Mesenchymal stem cell (in vitro differentiated cells and primary cell): Measurements from ENCODE around the gene GAPT.

Experiments used
- DNase-seq: peaks from one replicate; pipeline ENCODE4 v3.0.0-alpha.2; 2013
- H2AFZ ChIP-seq: one replicate; pipeline ENCODE4 v1.6.1; 2013; ENCODE audit warnings: low read depth, mild to moderate bottlenecking, control low read depth, inconsistent platforms, low read length, moderate library complexity
- H2AK5ac ChIP-seq: 2 replicates; pipeline ENCODE4 v1.6.1; 2013; ENCODE audit warnings: low read length, moderate library complexity, mild to moderate bottlenecking, inconsistent platforms; ENCODE audit not compliant: severe bottlenecking
- H2BK120ac ChIP-seq: one replicate; pipeline ENCODE4 v1.6.1; 2013; ENCODE audit warnings: low read depth, mild to moderate bottlenecking, inconsistent platforms, low read length, moderate library complexity
- H2BK12ac ChIP-seq, 2 experiments: one replicate each; pipeline ENCODE4 v1.6.1; 2013; ENCODE audit warnings: inconsistent platforms in 2 of 2, low read length in 2 of 2, mild to moderate bottlenecking in 2 of 2, moderate library complexity in 2 of 2, control low read depth in 1 of 2
- H2BK15ac ChIP-seq: one replicate; pipeline ENCODE4 v1.6.1; 2013; ENCODE audit warnings: mild to moderate bottlenecking, low read depth, inconsistent platforms; ENCODE audit not compliant: poor library complexity, severe bottlenecking
- H2BK5ac ChIP-seq: 2 replicates; pipeline ENCODE4 v1.6.1; 2013; ENCODE audit warnings: low read depth, mild to moderate bottlenecking, low read length, control low read depth, inconsistent platforms; ENCODE audit not compliant: poor library complexity, severe bottlenecking
- H3K14ac ChIP-seq, 2 experiments: one replicate each; pipeline ENCODE4 v1.6.1; 2013; ENCODE audit warnings: inconsistent platforms in 2 of 2, low read length in 2 of 2, control low read depth in 1 of 2, mild to moderate bottlenecking in 1 of 2, moderate library complexity in 1 of 2
- H3K18ac ChIP-seq, 2 experiments: one replicate each; pipeline ENCODE4 v1.6.1; 2013; ENCODE audit warnings: inconsistent platforms in 2 of 2, low read length in 2 of 2, control low read depth in 1 of 2, low read depth in 1 of 2, mild to moderate bottlenecking in 1 of 2
- H3K23ac ChIP-seq, 2 experiments: one replicate each; pipeline ENCODE4 v1.6.1; 2013; ENCODE audit warnings: inconsistent platforms in 2 of 2, low read length in 2 of 2, mild to moderate bottlenecking in 2 of 2, moderate library complexity in 2 of 2, control low read depth in 1 of 2
- H3K27ac ChIP-seq: 2 replicates; pipeline ENCODE4 v1.5.1; 2013; ENCODE audit warnings: mild to moderate bottlenecking, moderate library complexity, low read length, control low read depth, inconsistent platforms; ENCODE audit not compliant: poor library complexity, severe bottlenecking
- H3K27me3 ChIP-seq, 2 experiments: 2 replicates each; pipeline versions ENCODE4 v1.6.1 to v1.7.0; 2013; ENCODE audit warnings: low read length in 2 of 2, mild to moderate bottlenecking in 2 of 2, moderate library complexity in 2 of 2, control low read depth in 1 of 2, inconsistent platforms in 1 of 2; ENCODE audit not compliant: control insufficient read depth in 1 of 2, insufficient read depth in 1 of 2
- H3K36me3 ChIP-seq, 2 experiments: 2 replicates each; pipeline versions ENCODE4 v1.6.1 to v1.7.0; 2013; ENCODE audit warnings: low read length in 2 of 2, control low read depth in 1 of 2, inconsistent platforms in 1 of 2, low read depth in 1 of 2, mild to moderate bottlenecking in 1 of 2; ENCODE audit not compliant: insufficient read depth in 2 of 2, control insufficient read depth in 1 of 2
- H3K4ac ChIP-seq, 2 experiments: one replicate each; pipeline ENCODE4 v1.6.1; 2013; ENCODE audit warnings: inconsistent platforms in 2 of 2, low read length in 2 of 2, mild to moderate bottlenecking in 2 of 2, moderate library complexity in 2 of 2, control low read depth in 1 of 2, low read depth in 1 of 2
- H3K4me1 ChIP-seq: 2 replicates; pipeline ENCODE4 v1.6.1; 2013; ENCODE audit warnings: low read depth, low read length, control low read depth; ENCODE audit not compliant: control insufficient read depth, insufficient read depth
- H3K4me2 ChIP-seq: 2 replicates; pipeline ENCODE4 v1.6.1; 2013; ENCODE audit warnings: low read length, mild to moderate bottlenecking, inconsistent platforms; ENCODE audit not compliant: poor library complexity, severe bottlenecking
- H3K4me3 ChIP-seq, 2 experiments: 2 replicates each; pipeline versions ENCODE4 v1.5.1 to v1.7.0; 2013; ENCODE audit warnings: low read length in 2 of 2, mild to moderate bottlenecking in 2 of 2, control low read depth in 1 of 2, low read depth in 1 of 2; ENCODE audit not compliant: insufficient read depth in 1 of 2
- H3K79me1 ChIP-seq: replicated peaks from 2 replicates; pipeline ENCODE4 v1.6.1; 2013; ENCODE audit warnings: mild to moderate bottlenecking, control low read depth, low read length, inconsistent platforms; ENCODE audit not compliant: poor library complexity, severe bottlenecking
- H3K9ac ChIP-seq: 2 replicates; pipeline ENCODE4 v1.7.0; 2013; ENCODE audit warnings: mild to moderate bottlenecking, low read length, moderate library complexity
- H3K9me3 ChIP-seq: 2 replicates; pipeline ENCODE4 v1.7.0; 2013; ENCODE audit warnings: mild to moderate bottlenecking, low read length; ENCODE audit not compliant: control insufficient read depth
- H4K8ac ChIP-seq: one replicate; pipeline ENCODE4 v1.6.1; 2013; ENCODE audit warnings: inconsistent platforms, mild to moderate bottlenecking, low read length, moderate library complexity
- H4K91ac ChIP-seq: one replicate; pipeline ENCODE4 v1.6.1; 2013; ENCODE audit warnings: mild to moderate bottlenecking, low read length, inconsistent platforms
- WGBS: methylation state at CpG from one replicate; pipeline ENCODE4 v1.1.7; 2013; ENCODE audit warnings: mixed read lengths; 5-methylcytosine and 5-hydroxymethylcytosine counted together

Gene GAPT

DNA sequence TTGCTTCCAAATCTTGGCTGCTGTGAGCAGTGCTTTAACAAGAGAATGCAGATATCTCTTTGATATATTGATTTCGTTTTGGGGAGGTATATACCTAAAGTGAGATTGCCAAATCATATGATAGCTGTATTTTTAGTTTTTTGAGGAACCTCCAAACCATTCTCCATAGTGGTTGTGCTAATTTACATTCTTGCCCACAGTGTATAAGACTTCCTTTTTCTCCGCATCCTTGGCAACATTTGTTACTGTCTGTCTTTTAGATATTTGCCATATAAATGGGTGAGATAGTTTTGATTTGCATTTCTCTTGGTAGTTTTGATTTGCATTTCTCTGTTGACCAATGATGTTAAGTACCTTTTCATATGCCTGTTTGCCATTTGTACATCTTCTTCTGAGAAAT, 21.3 kb upstream of the GAPT start:
- no peak overlapping the region for H3K23ac ChIP-seq
- H3K79me1 ChIP-seq, result no peaks in the 10 kb centered on the region
- no peak for DNase-seq
- H3K4ac ChIP-seq, result no peak overlapping the region
- no peaks in the 10 kb centered on the region for H3K9me3 ChIP-seq
- H3K4me2 ChIP-seq, result no peak overlapping the region
- H2AFZ ChIP-seq, result no peak overlapping the region
- 100% methylated on average over 1 of the region's 2 CpGs for WGBS
- no peak overlapping the region for H2BK12ac ChIP-seq
- H3K9ac ChIP-seq, result no peak overlapping the region
- no peak overlapping the region for H4K8ac ChIP-seq
- no peak overlapping the region for H3K4me3 ChIP-seq
- no peak overlapping the region for H4K91ac ChIP-seq
- no peak overlapping the region for H2BK120ac ChIP-seq
- H3K4me1 ChIP-seq, result no peaks in the 10 kb centered on the region
- H3K18ac ChIP-seq, result no peak overlapping the region
- no peaks in the 10 kb centered on the region for H3K27me3 ChIP-seq
- H2BK5ac ChIP-seq, result no peak overlapping the region
- no peak overlapping the region for H3K27ac ChIP-seq
- H2AK5ac ChIP-seq, result no peak overlapping the region
- H3K14ac ChIP-seq, result no peak overlapping the region
- H3K36me3 ChIP-seq, result no peaks in the 10 kb centered on the region
- no peak overlapping the region for H2BK15ac ChIP-seq

DNA sequence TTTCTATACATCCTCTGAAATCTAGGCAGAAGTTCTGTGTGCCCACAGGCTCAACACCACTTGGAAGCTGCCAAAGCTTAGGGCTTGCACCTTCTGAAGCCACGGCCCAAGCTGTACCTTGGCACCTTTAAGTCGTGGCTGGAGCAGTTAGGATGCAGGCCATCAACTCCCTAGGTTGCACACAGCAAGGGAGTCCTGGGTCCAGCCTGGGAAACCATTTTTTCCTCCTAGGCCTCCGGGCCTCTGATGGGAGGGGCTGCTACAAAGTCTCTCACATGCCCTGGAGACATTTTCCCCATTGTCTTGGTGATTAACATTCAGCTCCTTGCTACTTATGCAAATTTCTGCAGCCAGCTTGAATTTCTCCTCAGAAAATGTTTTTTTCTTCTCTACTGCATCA, 15.8 kb upstream of the GAPT start:
- no peak overlapping the region for H3K4me2 ChIP-seq
- H2BK120ac ChIP-seq, result no peak overlapping the region
- no peak overlapping the region for H3K4me3 ChIP-seq
- H3K9ac ChIP-seq, result no peak overlapping the region
- no peak overlapping the region for H2BK5ac ChIP-seq
- no peak overlapping the region for H2AFZ ChIP-seq
- no peak overlapping the region for H2AK5ac ChIP-seq
- H3K4ac ChIP-seq, result no peak overlapping the region
- no peaks in the 10 kb centered on the region for H3K9me3 ChIP-seq
- 70% methylated on average over 3 of the region's 3 CpGs for WGBS
- H3K23ac ChIP-seq, result no peak overlapping the region
- no peak overlapping the region for H3K27ac ChIP-seq
- H4K8ac ChIP-seq, result no peak overlapping the region
- H3K14ac ChIP-seq, result no peak overlapping the region
- no peak overlapping the region for H4K91ac ChIP-seq
- H3K79me1 ChIP-seq, result no peaks in the 10 kb centered on the region
- no peaks in the 10 kb centered on the region for H3K27me3 ChIP-seq
- H2BK15ac ChIP-seq, result no peak overlapping the region
- H3K18ac ChIP-seq, result no peak overlapping the region
- no peak for DNase-seq
- H3K36me3 ChIP-seq, result no peaks in the 10 kb centered on the region
- no peaks in the 10 kb centered on the region for H3K4me1 ChIP-seq
- H2BK12ac ChIP-seq, result no peak overlapping the region

DNA sequence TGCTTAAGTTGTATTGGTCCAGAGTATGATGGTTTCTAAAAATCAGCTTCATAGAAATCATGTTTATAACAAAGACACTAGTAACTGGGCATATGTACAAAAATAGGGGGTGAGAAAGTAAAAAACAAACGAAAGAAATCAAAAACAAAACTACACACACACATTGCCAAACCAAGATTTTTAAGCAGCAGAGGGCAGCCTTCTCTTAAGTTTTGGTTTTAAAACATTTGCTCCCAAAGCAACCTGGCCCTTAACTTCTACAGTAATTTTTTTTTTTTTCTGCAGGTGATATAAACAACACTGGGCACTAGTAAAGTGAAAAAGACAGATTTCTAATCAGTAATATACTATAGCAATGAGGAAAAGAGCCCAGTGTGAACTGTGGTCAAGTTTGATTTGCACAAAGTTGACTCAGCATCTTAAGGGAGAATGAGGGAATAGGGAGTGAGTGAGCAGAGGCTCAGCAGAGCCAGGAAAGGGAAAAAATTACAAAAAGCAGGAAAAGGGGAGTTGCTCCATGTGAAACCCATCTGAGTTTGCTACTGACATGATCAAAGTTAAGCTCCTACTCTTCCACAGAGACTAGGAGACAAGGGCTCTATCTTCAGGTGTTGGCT, 13.4 kb upstream of the GAPT start:
- Histone ChIP-seq H3K9ac (no peak overlapping the region), H3K4ac (no peak overlapping the region), H2BK15ac (no peak overlapping the region), H4K8ac (no peak overlapping the region), H2AFZ (no peak overlapping the region), H3K36me3 (no peaks in the 10 kb centered on the region), H3K4me3 (no peak overlapping the region), H3K14ac (no peak overlapping the region), H3K27ac (no peak overlapping the region), H3K4me1 (no peaks in the 10 kb centered on the region), H4K91ac (no peak overlapping the region), H3K27me3 (no peaks in the 10 kb centered on the region), H3K4me2 (no peak overlapping the region), H2BK5ac (no peak overlapping the region), H3K79me1 (no peaks in the 10 kb centered on the region), H2BK120ac (no peak overlapping the region), H2AK5ac (no peak overlapping the region), H2BK12ac (no peak overlapping the region), H3K23ac (no peak overlapping the region), H3K18ac (no peak overlapping the region), H3K9me3 (no peaks in the 10 kb centered on the region)
- no peak for DNase-seq
- 80% methylated on average over 1 of the region's 1 CpG for WGBS

DNA sequence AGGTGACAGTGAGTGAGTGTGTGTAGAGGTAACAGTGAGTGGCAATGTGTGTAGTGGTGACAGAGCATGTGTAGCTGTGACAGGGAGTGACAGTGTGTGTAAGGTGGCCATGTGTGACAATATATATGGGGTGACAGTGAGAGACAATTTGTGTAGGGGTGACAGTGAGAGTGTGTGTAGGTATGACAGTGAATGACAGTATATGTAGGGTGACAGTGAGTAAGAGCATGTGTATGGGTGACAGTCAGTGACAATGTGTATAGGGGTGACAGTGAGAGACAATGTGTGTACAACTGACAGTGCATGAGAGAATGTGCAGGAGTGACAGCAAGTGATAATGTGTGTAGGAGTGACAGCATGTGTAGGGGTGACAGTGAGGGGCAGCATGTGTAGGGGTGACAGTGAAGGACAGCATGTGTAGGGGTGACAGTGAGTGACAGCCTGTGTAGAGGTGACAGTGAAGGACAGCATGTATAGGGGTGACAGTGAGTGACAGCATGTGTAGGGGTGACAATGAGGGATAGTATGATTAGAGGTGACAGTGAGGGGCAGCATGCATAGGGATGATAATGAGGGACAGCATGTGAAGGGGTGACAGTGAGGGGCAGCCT, 10.1 kb upstream of the GAPT start:
- Histone ChIP-seq H2BK12ac (no peak overlapping the region), H3K14ac (peak overlapping the region in 1 of 2 experiments; percentile 48), H3K9me3 (no peaks in the 10 kb centered on the region), H3K27ac (no peak overlapping the region), H3K18ac (no peak overlapping the region), H3K9ac (no peak overlapping the region), H2AFZ (no peak overlapping the region), H2AK5ac (no peak overlapping the region), H2BK15ac (no peak overlapping the region), H3K4me2 (no peak overlapping the region), H4K91ac (peak overlapping the region; percentile 30), H3K4me1 (no peaks in the 10 kb centered on the region), H3K36me3 (no peaks in the 10 kb centered on the region), H3K4me3 (no peak overlapping the region), H3K79me1 (no peaks in the 10 kb centered on the region), H3K23ac (no peak overlapping the region), H2BK120ac (no peak overlapping the region), H3K4ac (no peak overlapping the region), H3K27me3 (peaks cover 0 to 10% of the 10 kb centered on the region in 2 experiments), H4K8ac (no peak overlapping the region), H2BK5ac (no peak overlapping the region)
- no peak for DNase-seq
